NCI-H2107 treated with DMSO at 0.1 percent for 48 hours (cell line): ENCODE data around the gene SCP2.

Experiments
- DNase-seq: peaks from one replicate; lab custom pipeline; 2025; ENCODE audit not compliant: unreplicated experiment; lab: John Stamatoyannopoulos, UW

The SCP2 gene

DNA sequence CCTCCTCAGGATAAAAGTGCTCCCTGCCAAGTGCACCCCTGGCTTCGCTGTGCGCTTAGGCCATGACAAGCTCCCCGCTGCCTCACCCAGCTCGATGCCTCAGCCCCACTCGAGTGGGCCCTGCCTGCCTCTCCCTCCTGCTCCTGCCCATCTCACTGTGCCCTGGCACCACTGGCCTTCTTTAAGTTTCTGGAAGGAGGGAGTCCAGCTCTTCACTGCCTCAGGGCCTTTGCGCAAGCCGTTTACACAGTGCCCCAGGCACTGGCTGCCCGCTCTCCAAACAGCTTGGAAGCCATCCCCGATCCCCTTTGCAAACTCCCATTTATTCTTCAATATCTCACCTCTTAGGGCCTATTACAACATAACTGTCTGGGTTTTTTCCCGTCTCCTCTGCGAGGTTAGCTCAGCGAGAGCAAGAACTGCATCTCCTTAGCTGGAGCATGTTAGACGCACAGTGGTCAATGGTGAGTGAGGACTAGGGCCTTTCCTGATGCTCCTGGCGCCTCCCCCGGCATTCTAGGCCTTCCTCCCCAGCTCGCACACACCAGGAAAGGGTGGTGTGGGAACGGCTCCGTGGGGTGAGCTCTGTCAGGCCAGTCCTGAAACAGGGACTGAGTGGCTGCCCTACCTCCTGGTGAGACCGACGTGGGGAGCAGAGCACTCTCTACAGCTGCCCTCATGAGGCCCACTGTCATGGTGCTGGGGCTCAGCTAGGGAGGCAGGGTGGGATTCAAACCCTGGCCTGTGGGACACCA is 166.9 kb downstream of the SCP2 start:
- no peak for DNase-seq

DNA sequence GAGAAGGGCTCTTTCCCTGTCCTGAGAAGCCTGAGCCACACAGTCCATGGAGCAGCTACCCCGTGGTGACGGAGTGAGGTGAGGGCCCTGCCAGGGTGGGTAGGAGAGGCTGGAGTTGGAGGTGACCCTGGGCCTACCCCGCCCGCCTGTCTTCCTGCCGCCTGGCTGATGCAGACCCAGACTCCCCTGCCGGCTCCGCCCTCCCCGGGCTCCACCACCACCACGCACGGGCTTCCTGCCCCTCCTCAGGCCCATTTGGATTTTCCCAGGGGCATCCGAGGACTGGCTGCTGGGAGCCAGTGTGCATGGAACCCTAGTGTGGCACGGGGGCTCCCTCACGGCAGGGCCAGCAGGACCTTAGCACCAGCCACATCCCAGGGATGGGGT is 167.4 kb downstream of the SCP2 start:
- DNase-seq, result no peak
